GM23248 (cell line): ENCODE data around the gene CLOCK. TPM values are rescaled to one million over a fixed set of nuclear protein-coding genes. Genes with fewer than 3 reads are reported as not detected.
A peak's percentile ranks its signal among the peaks of the same experiment; 100 is the strongest.

ENCODE experiments used
- DNase-seq: peaks from one replicate; pipeline ENCODE4 v3.0.0-alpha.2; 2015
- H2AFZ ChIP-seq: fragments of 200-600 bp; sonication (generic); 2 replicates; pipeline ENCODE4 v1.6.1; 2016; ENCODE audit warnings: antibody characterized with exemption
- H3F3A ChIP-seq: fragments of 200-600 bp; sonication (generic); 2 replicates; pipeline ENCODE4 v1.6.1; 2016; ENCODE audit warnings: mild to moderate bottlenecking, antibody characterized with exemption, mixed run types; ENCODE audit not compliant: insufficient read depth
- H3K27ac ChIP-seq: fragments of 200-600 bp; sonication (generic); 2 replicates; pipeline ENCODE4 v1.5.1; 2016; ENCODE audit warnings: mild to moderate bottlenecking
- H3K27me3 ChIP-seq: fragments of 200-600 bp; sonication (generic); replicated peaks from 2 replicates; pipeline ENCODE4 v1.6.1; 2016; ENCODE audit warnings: mild to moderate bottlenecking; ENCODE audit not compliant: insufficient read depth
- H3K36me3 ChIP-seq: fragments of 200-600 bp; sonication (generic); 2 replicates; pipeline ENCODE4 v1.6.1; 2016; ENCODE audit warnings: low read depth, mild to moderate bottlenecking
- H3K4me1 ChIP-seq: fragments of 200-600 bp; sonication (generic); 2 replicates; pipeline ENCODE4 v1.6.1; 2016; ENCODE audit warnings: mild to moderate bottlenecking; ENCODE audit not compliant: insufficient read depth
- H3K4me2 ChIP-seq: fragments of 200-600 bp; sonication (generic); one replicate; pipeline ENCODE4 v1.6.1; 2016; ENCODE audit warnings: mild to moderate bottlenecking; ENCODE audit not compliant: unreplicated experiment
- H3K4me3 ChIP-seq: fragments of 200-600 bp; sonication (generic); 2 replicates; pipeline ENCODE4 v1.5.1; 2016; ENCODE audit warnings: mild to moderate bottlenecking
- H3K79me2 ChIP-seq: fragments of 200-600 bp; sonication (generic); 2 replicates; pipeline ENCODE4 v1.6.1; 2016; ENCODE audit warnings: mild to moderate bottlenecking; ENCODE audit not compliant: insufficient read depth
- H3K9ac ChIP-seq: fragments of 200-600 bp; sonication (generic); 2 replicates; pipeline ENCODE4 v1.6.1; 2016; ENCODE audit warnings: mild to moderate bottlenecking
- H3K9me2 ChIP-seq: fragments of 200-600 bp; sonication (generic); 2 replicates; pipeline ENCODE4 v1.6.1; 2016; ENCODE audit warnings: mixed run types, mild to moderate bottlenecking, moderate library complexity; ENCODE audit not compliant: insufficient read depth
- H3K9me3 ChIP-seq: fragments of 200-600 bp; sonication (generic); one replicate; pipeline ENCODE4 v1.6.1; 2017; ENCODE audit warnings: low read depth
- H4K20me1 ChIP-seq: fragments of 200-600 bp; sonication (generic); 2 replicates; pipeline ENCODE4 v1.6.0; 2016; ENCODE audit not compliant: insufficient read depth
- EZH2 ChIP-seq: fragments of 200-600 bp; sonication (generic); IDR thresholded peaks from 2 replicates; pipeline ENCODE4 v1.6.1; 2018; ENCODE audit warnings: antibody characterized with exemption, mild to moderate bottlenecking; ENCODE audit not compliant: insufficient read depth, poor library complexity, severe bottlenecking
- EZH2phosphoT487 ChIP-seq: fragments of 200-600 bp; sonication (generic); IDR thresholded peaks from 2 replicates; pipeline ENCODE4 v1.6.1; 2018; ENCODE audit warnings: antibody characterized with exemption, moderate library complexity, mild to moderate bottlenecking, low read depth; ENCODE audit not compliant: insufficient read depth
- WGBS, 2 experiments: methylation state at CpG; one replicate each; pipeline ENCODE4 v1.1.6; 2015 to 2017; ENCODE audit warnings: low lambda C conversion rate in 2 of 2, low coverage in 1 of 2; ENCODE audit errors: missing lambda C conversion rate in 2 of 2; 5-methylcytosine and 5-hydroxymethylcytosine counted together
- in situ Hi-C: fragments of 300-500 bp; cut with MboI; formaldehyde crosslinking; loops from 2 replicates; pipeline ENCODE4 v1.15.0; 2020
- polyA plus RNA-seq: library from polyadenylated mRNA; unstranded; fragments of >200 nt; fragmentation: Nextera tagmentation; extraction: Ambion mirVana; gene quantifications from 2 replicates; pipeline ENCODE4 v1.2.1, GENCODE V29; 2016
- total RNA-seq: library from RNA; depleted of rRNA; stranded (reverse); fragments of >200 nt; shearing (Covaris generic); gene quantifications from 2 replicates; pipeline ENCODE4 v1.2.3, GENCODE V29; 2014

The CLOCK gene
- total and polyA plus RNA-seq, 2 experiments from 2014 or later, result 16.5 to 28.0 TPM

- no peaks in the 10 kb centered on the region for H3K9me3 ChIP-seq
- H3K9me2 ChIP-seq, result no peaks in the 10 kb centered on the region
- H3K27ac ChIP-seq, result no peak overlapping the region
- H3K4me1 ChIP-seq, result no peaks in the 10 kb centered on the region
- no peaks in the 10 kb centered on the region for H4K20me1 ChIP-seq
- H3K4me3 ChIP-seq, result no peak overlapping the region
- H3K27me3 ChIP-seq, result no peaks in the 10 kb centered on the region; the same call in none of the 2 replicates
- no peak overlapping the region for H2AFZ ChIP-seq
- no peak overlapping the region for H3K4me2 ChIP-seq
- no peaks in the 10 kb centered on the region for H3K36me3 ChIP-seq
- in situ Hi-C loops, result loop anchor here (25.0 kb wide), 1 partner anchor 557 kb away; no protein-coding TSS in a partner anchor
- WGBS, 2 experiments, result 49 to 60% methylated on average over 1 of the region's 1 CpG
- H3K9ac ChIP-seq, result no peak overlapping the region
- TF ChIP-seq EZH2phosphoT487 (no peak), EZH2 (no peak)
- H3K79me2 ChIP-seq, result no peaks in the 10 kb centered on the region
- DNase-seq, result no peak
- no peaks in the 10 kb centered on the region for H3F3A ChIP-seq
Observed at GRCh38 chr4:55568905-55569504, 22.3 kb upstream of the CLOCK start.

- Histone ChIP-seq H3F3A (no peaks in the 10 kb centered on the region), H3K36me3 (no peaks in the 10 kb centered on the region), H3K27ac (no peak overlapping the region), H2AFZ (no peak overlapping the region), H3K27me3 (peaks cover 14% of the 10 kb centered on the region), H3K9ac (no peak overlapping the region), H3K79me2 (no peaks in the 10 kb centered on the region), H3K9me3 (no peaks in the 10 kb centered on the region), H3K4me2 (no peak overlapping the region), H3K4me3 (no peak overlapping the region), H3K9me2 (no peaks in the 10 kb centered on the region), H4K20me1 (no peaks in the 10 kb centered on the region), H3K4me1 (no peaks in the 10 kb centered on the region)
- 45 to 47% methylated on average over 1 of the region's 1 CpG for WGBS, 2 experiments
- TF ChIP-seq EZH2, result no peak
- no peak for TF ChIP-seq EZH2phosphoT487
- DNase-seq, result peak; percentile 8
- in situ Hi-C loops, result loop anchor here (25.0 kb wide), 1 partner anchor 550 kb away; no protein-coding TSS in a partner anchor
Observed at GRCh38 chr4:55561889-55562288, 15.2 kb upstream of the CLOCK start.

- Histone ChIP-seq H3K4me2 (no peak overlapping the region), H3F3A (no peaks in the 10 kb centered on the region), H3K27ac (no peak overlapping the region), H3K9me3 (no peaks in the 10 kb centered on the region), H3K4me1 (no peaks in the 10 kb centered on the region), H3K9ac (no peak overlapping the region), H3K79me2 (no peaks in the 10 kb centered on the region), H4K20me1 (no peaks in the 10 kb centered on the region), H3K27me3 (peaks cover 14% of the 10 kb centered on the region), H3K36me3 (no peaks in the 10 kb centered on the region), H3K4me3 (no peak overlapping the region), H2AFZ (no peak overlapping the region), H3K9me2 (no peaks in the 10 kb centered on the region)
- in situ Hi-C loops, result loop anchor here (25.0 kb wide), 1 partner anchor 548 kb away; no protein-coding TSS in a partner anchor
- TF ChIP-seq EZH2 (no peak), EZH2phosphoT487 (no peak)
- 53 to 63% methylated on average over 3 of the region's 3 CpGs for WGBS, 2 experiments
- no peak for DNase-seq
Observed at GRCh38 chr4:55560096-55560495, 13.4 kb upstream of the CLOCK start.

- Histone ChIP-seq H3K27me3 (no peaks in the 10 kb centered on the region), H3K79me2 (no peaks in the 10 kb centered on the region), H3F3A (peaks cover 18% of the 10 kb centered on the region), H3K9me2 (no peaks in the 10 kb centered on the region), H3K4me1 (peaks cover 17% of the 10 kb centered on the region), H3K9me3 (no peaks in the 10 kb centered on the region), H3K9ac (no peak overlapping the region), H3K4me2 (peak overlapping the region; percentile 81), H2AFZ (no peak overlapping the region), H4K20me1 (no peaks in the 10 kb centered on the region), H3K36me3 (no peaks in the 10 kb centered on the region), H3K27ac (no peak overlapping the region), H3K4me3 (no peak overlapping the region)
- DNase-seq, result peak; percentile 75
- TF ChIP-seq EZH2 (no peak), EZH2phosphoT487 (no peak)
- WGBS, 2 experiments, result 13% methylated on average over 2 of the region's 2 CpGs
- in situ Hi-C loops, result loop anchor here (25.0 kb wide), 1 partner anchor 542 kb away; no protein-coding TSS in a partner anchor
Observed at GRCh38 chr4:55554453-55555030, 7.8 kb upstream of the CLOCK start.
